Panc1 (cell line): Measurements from ENCODE around the gene MEX3D.

Experiments
- CTCF ChIP-seq: fragments of 450-650 bp; IDR thresholded peaks from 2 replicates; pipeline ENCODE4 v1.5.1; 2017; ENCODE audit warnings: mild to moderate bottlenecking
- POLR2AphosphoS5 ChIP-seq: IDR thresholded peaks from 2 replicates; pipeline ENCODE4 v1.6.1; 2012; ENCODE audit warnings: mild to moderate bottlenecking, low read depth, low read length, moderate library complexity
- REST ChIP-seq, 2 experiments: IDR thresholded peaks; 2 replicates each; pipeline ENCODE4 v1.6.1; 2011 to 2012; ENCODE audit warnings: low read depth in 2 of 2, control low read depth in 1 of 2, low read length in 1 of 2, mild to moderate bottlenecking in 1 of 2, moderate library complexity in 1 of 2; ENCODE audit not compliant: insufficient read depth in 1 of 2
- SIN3A ChIP-seq: IDR thresholded peaks from 2 replicates; pipeline ENCODE4 v1.6.1; 2012; ENCODE audit warnings: low read depth, mild to moderate bottlenecking, low read length, moderate library complexity, borderline replicate concordance; ENCODE audit not compliant: insufficient read depth

- TF ChIP-seq REST (IDR thresholded peaks at IDR 0.05; ENCODE audit: insufficient read depth in 1 of 2, low read depth in 2 of 2, low read length in 1 of 2) (no peak), CTCF (no peak), POLR2AphosphoS5 (no peak), SIN3A (no peak)
Measured at GRCh38 chr19:1533510-1534150, 34.5 kb downstream of the MEX3D start.
